ENCODE data around the gene FKBP11. TPM values are rescaled to one million over a fixed set of nuclear protein-coding genes. Genes with fewer than 3 reads are reported as not detected.

FKBP11 gene
- polyA plus RNA-seq, 3 donors: 16.4 to 19.8 (median 18.3) TPM

Other genes starting within 250 kb of the FKBP11 start
- gene KANSL2, start 243.3 kb downstream of the FKBP11 start, polyA plus RNA-seq (ENCODE audit: insufficient read length in 3 of 3): 10 to 100 TPM; 47.2 to 51.7 (median 50.9) TPM
- 10 to 100 TPM; 26.6 to 35.1 (median 31.7) TPM for gene CCNT1, start 208.8 kb downstream of the FKBP11 start, polyA plus RNA-seq (ENCODE audit: insufficient read length in 3 of 3)
- gene ADCY6, start 136.4 kb downstream of the FKBP11 start, polyA plus RNA-seq (ENCODE audit: insufficient read length in 3 of 3): 100 to 1,000 TPM in 2 of 3 donors, 10 to 100 TPM in 1; 85.2 to 119 (median 118) TPM
- gene CACNB3, start 107.0 kb downstream of the FKBP11 start, polyA plus RNA-seq (ENCODE audit: insufficient read length in 3 of 3): 10 to 100 TPM; 53.1 to 62.3 (median 56.2) TPM
- 100 to 1,000 TPM; 103 to 125 (median 108) TPM for gene DDX23, start 73.3 kb downstream of the FKBP11 start, polyA plus RNA-seq (ENCODE audit: insufficient read length in 3 of 3)
- gene RND1, start 59.6 kb downstream of the FKBP11 start, polyA plus RNA-seq (ENCODE audit: insufficient read length in 3 of 3): 1 to 10 TPM; 2.5 to 3.0 (median 2.5) TPM
- 100 to 1,000 TPM; 130 to 138 (median 138) TPM for gene ARF3, start 32.0 kb upstream of the FKBP11 start, polyA plus RNA-seq (ENCODE audit: insufficient read length in 3 of 3)
- gene WNT10B, start 46.2 kb upstream of the FKBP11 start, polyA plus RNA-seq (ENCODE audit: insufficient read length in 3 of 3): under 1 TPM in 1 of 3 donors, not detected in 2; 0.09 TPM
- gene WNT1, start 52.8 kb upstream of the FKBP11 start, polyA plus RNA-seq (ENCODE audit: insufficient read length in 3 of 3): not detected
- gene DDN, start 73.9 kb upstream of the FKBP11 start, polyA plus RNA-seq (ENCODE audit: insufficient read length in 3 of 3): 100 to 1,000 TPM in 1 of 3 donors, 10 to 100 TPM in 2; 92.6 to 101 (median 93.1) TPM
- gene PRKAG1, start 93.3 kb upstream of the FKBP11 start, polyA plus RNA-seq (ENCODE audit: insufficient read length in 3 of 3): 10 to 100 TPM; 71.6 to 87.5 (median 83.5) TPM
- gene KMT2D, start 135.3 kb upstream of the FKBP11 start, polyA plus RNA-seq (ENCODE audit: insufficient read length in 3 of 3): 10 to 100 TPM; 47.9 to 66.1 (median 65.9) TPM
- 1 to 10 TPM; 1.6 to 2.1 (median 2.0) TPM for gene RHEBL1, start 144.5 kb upstream of the FKBP11 start, polyA plus RNA-seq (ENCODE audit: insufficient read length in 3 of 3)
- gene DHH, start 169.3 kb upstream of the FKBP11 start, polyA plus RNA-seq (ENCODE audit: insufficient read length in 3 of 3): under 1 TPM; 0.34 to 0.50 (median 0.35) TPM
- gene LMBR1L, start 185.4 kb upstream of the FKBP11 start, polyA plus RNA-seq (ENCODE audit: insufficient read length in 3 of 3): 10 to 100 TPM; 59.6 to 91.0 (median 90.9) TPM
- gene TUBA1B, start 205.9 kb upstream of the FKBP11 start, polyA plus RNA-seq (ENCODE audit: insufficient read length in 3 of 3): 1,000 to 10,000 TPM in 2 of 3 donors, 100 to 1,000 TPM in 1; 971 to 1,231 (median 1,109) TPM